Stimulated activated CD4-positive, alpha-beta T cell treated with anti-CD3 and anti-CD28 coated beads, Interleukin-15, amount 100 ng/mL, for 24 hours (primary cell): ENCODE measurements around the gene PATE2.

ENCODE experiments used
- DNase-seq: peaks from one replicate; pipeline ENCODE4 v3.0.0-alpha.2; 2020

Gene PATE2

DNA sequence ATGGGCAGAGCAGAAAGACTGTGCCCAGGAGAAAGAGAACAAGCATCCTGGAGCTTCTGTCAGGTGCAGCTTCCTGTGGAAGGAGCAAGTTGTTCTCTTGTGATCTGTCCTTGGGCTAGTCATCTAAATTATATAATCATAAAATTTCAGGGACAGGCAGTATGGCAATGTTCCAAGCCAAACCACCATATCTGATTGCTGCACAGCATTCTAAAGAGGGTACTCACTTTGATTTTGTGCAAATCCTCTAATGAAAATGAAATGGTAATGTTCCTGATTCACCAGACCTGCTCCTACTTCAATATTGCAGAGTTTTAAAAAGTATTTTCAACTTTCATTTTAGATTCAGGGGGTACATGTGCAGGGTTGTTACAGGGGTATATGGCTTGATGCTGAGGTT is at the start of gene PATE2:
TSS of gene PATE2 (minus strand) at position 101 of the 400 bp plus-strand sequence. CDS start at position 46, 55 bp downstream.
- no peak for DNase-seq

DNA sequence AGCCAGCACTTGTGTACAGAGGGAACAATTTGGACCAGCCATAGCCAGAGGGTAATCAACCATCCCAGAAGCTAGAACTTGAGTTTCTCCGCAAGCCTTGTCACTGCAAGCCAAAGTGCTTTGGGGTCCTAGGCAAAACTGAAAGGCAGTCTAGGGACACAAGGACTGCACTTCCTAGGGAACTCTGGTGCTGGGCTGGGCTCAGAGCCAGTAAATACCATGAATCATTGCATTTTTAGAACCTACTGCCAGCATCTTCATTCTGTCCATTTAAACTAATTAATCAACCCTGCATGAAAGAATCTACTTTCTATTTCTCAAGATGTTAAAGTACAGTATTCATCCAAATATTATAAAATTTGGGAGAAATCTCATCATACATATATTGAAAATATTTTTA is 29.3 kb upstream of the PATE2 start:
- DNase-seq = no peak

DNA sequence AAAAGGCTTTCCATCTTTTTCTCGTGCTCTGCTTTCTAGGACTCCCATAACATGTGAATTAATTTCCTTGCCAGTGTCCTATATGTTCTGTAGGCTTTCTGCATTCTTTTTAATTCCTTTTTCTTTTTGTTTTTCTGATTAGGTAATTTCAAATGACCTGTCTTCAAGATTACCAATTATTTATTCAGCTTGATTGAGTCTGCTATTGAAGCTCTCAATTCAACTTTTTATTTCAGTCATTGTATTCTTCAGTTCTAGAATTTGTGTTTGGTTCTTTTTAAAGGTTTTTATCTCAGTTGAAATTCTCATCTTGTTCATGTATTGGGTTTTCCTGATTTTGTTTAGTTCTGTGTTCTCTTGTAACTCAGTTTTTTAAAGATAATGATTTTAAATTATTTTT is 23.8 kb upstream of the PATE2 start:
- no peak for DNase-seq

DNA sequence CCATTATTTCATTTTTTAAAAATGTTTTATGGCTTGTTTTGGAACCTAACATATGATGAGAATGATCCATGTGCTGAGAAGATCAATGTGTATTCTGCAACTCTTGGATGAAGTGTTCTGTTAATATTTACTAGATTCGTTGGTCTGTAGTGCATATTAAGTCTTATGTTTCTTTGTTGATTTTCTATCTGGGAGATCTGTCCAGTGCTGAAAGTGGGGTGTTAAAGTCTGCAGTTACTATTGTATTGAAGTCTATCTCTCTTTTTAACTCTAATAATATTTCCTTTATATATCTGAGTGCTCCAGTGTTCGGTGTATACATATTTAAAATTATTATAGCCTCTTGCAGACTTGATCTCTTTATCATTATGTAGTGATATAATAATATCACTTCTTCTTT is 21.2 kb upstream of the PATE2 start:
- no peak for DNase-seq

DNA sequence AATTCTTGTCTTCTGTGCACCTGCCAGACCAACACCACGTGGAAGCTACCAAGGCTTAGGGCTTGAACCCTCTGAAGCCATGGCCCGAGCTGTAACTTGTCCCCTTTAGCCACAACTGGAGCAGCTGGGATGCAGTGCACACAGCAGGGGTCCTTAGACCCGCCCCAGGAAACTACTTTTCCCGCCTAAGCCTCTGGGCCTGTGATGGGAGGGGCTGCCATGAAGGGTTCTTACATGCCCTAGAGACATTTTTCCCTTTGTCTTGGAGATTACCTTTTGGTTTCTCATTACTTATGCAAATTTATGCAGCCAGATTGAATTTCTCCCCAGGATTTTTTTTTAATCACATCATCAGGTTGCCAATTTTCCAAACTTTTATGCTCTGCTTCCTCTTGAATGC is 19.0 kb upstream of the PATE2 start:
- no peak for DNase-seq

DNA sequence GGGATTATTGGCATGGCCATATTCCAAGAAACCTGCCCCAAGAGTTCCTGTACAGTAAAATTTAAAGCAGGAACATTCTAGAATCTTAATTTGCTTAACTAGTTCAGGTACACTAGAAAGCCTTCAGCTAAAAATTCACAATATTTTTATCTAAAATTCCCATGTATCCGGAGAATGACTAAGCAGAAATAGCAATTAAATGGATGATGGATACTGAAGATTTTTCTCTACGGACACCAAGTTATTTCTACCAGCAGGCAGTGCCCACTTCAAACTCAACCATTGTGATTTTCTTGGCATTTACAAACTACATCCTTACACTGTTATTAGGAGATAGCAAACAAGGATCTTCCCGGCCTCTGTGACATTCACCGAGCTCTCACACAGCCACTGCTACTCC is 12.2 kb upstream of the PATE2 start:
- DNase-seq = no peak

DNA sequence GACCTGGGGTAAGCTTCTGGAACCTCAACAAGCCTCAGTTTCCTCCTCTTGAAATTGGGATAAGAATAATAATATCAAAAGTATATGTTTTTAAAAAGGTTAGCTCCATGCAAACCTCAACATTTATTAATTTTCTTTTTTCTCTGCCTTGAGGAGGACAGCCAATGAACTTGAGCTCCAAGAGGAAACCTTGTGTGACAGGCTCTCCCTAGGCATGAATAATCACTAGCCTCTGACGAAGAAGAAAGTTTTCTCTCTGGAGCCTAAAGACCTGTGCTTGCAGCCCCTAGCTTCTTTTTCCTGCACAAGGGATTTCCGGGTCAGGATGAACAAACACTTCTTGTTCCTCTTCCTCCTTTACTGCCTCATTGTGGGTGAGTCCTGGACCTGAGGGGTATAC is 9.2 kb upstream of the PATE2 start, which contains the start of gene PATE3:
TSS of gene PATE3 (plus strand) at position 301 of the 400 bp plus-strand sequence. CDS start at position 326, 25 bp downstream.
- no peak for DNase-seq

DNA sequence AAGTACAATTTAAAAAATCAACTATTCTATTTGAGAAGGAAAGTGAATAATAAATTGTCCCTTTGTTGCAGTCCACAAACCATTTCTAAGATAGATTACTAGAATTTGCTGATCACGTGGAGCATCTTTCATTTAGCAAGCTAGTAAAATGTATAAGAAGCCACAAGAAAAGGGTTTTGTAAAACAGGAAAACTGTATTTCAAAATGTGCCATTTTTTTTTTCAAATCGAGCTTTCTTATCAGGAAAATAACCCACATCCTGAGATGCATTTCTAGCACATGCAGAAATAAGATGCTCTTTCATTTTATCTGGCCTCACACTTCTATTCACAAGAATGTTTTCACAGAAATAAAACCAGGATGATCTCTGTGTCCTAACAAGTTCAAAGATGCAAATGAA is 6.0 kb upstream of the PATE2 start:
- no peak for DNase-seq

DNA sequence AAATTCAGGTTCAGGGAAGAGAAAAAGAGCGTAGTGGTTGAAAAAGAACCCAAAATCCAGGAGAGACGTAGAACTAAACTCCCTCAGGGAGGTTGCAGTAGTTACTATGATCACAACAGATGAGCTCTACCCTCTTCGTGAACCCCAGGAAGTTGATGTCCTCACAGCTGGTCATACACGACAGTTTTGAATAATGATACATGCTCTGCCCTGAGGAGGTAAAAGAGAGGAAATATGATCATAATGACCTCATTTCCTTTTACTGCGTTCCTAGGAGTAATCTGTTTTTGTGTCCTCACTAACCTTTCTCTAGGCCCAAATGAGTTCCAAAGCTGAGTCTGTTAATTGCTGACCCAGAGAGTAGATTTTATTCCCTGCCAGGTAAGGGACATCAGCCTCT is 1.3 kb downstream of the PATE2 start:
- DNase-seq = no peak

DNA sequence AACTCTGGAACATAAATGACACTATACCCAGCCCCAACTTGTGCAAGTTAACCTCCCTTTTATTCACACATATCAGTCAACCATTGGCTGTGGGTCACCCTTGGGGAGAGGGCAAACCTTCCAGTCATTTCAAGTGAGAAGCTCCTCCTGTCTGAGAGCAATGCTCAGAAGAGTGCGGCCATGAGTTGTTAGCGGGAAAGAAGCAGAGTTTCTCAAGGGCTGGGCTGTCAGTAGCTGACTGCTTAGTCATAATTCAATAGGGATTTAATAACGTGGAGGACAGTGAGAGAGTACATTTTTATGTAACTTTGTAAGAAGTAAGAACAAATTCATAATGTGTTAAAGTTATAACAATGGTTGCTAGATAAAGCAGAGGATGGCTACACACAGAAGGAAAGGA is 5.1 kb downstream of the PATE2 start:
- DNase-seq = no peak

DNA sequence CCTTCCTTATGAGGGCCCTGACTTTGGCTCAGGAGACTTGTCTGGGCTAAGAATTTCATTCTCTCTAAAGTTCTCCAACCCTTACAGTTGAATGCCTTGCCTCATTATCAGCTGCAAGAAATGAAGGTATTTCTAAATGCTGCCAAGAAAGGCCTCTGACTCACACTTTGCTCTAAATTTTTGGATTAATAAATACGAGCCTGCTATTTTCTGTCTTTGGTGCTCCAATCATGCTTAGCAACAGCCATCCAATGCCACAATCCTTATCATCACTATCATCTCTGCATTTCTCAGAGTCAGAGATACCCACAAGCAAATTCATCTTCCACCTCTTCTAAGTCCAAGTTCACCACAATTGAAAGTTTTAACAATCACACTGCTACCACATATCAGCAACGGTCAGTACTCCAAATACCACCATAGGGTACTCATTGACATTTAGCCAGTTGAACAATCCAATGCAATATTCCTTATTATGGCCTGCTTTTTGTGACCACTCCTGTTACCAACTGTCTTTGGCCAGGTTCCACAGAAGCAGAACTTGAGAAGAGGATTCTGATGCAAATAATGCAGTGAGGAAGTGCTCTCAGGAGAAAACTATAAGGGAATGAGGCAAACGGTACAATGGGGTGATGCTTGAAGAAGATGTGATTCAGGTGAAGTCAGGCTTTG is 5.7 kb downstream of the PATE2 start:
- DNase-seq = no peak

DNA sequence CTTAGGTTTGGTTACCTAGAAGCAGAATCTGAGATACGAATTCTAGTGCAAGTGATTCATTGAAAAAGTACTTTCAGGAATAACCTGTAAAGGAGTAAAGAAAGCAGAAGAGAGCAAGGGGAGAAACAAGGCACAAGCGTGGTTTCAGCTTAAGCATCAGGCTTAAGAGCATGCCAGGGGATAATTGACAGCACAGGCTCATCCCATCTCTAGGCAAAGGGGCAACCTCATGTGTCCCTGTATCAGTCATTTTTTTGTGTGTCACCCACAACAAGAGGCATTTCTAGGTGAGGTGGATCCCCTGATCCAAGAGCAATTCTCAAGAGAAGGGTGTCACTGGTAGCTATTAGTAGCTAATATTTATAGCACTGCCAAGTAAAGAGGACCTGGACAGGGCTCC is 8.0 kb downstream of the PATE2 start:
- no peak for DNase-seq

DNA sequence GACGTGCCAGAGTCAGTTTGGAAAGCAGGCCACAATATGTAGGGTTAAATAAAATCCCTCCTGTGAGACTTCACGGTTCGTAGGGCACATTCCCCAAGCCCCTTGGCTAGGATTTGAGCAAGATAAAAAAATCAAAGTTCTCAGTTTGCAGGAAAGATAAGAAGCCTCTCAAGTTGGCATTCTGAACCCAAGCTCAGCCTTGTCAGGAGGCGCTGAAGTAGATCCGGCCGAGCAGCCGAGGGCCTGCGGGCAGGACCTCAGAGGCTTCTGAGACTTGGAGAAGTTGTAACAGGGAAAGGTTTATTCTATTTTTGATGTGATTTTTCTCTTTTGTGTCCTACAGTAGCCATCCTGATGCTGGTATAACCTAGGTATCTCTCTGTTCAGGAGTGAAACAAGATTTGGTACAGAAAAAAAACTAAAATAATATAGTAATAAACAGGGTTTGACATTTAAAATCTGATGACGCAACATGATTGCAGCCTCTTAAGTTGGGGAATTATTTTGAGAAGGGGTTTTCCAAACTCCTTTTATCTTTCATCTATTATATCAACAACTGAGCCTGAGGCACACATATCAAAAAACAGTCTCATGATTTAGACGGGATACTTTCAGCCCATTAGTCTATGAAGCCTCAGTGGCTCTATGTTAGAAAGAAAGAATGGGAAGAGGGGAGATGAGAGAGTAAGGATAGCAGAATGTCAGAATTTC is 10.1 kb downstream of the PATE2 start:
- DNase-seq = no peak

DNA sequence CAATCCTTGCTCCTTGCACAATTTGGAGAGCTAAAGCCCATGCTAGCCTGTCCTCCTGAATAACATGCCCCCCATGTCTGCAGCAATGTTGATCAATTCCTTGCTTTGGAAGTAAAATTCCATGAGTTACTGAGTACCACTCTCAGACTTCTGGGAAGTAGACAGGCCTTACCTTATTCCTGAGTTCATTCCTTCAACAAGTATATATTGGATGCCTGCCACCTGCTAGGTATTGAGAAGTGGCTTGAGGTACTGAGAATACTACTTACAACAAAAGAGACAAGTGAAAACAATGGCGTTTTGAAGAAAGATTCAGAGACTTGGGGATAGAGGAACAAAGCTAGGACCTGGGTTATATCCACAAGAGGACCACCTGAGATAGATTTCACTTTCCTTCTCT is 12.4 kb downstream of the PATE2 start:
- DNase-seq = no peak

DNA sequence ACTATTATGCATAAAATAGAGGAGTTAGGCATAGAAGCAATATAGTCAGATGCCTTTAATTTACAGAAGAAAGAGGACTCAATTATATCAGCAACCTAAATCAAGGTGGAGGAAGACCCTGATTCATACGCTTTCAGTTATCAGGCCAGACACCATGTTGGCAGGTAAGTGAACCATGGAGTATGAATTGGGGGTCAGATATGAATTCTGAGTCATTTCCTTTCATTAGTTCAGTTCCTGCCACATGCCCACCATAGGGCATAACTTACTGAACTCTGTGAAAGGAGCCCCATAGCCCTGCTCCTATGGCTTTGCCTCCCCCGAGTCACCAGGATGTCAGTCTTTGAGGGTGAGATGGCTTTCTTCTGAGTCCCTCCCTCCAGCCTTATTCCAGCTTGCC is 15.1 kb downstream of the PATE2 start:
- DNase-seq = no peak

DNA sequence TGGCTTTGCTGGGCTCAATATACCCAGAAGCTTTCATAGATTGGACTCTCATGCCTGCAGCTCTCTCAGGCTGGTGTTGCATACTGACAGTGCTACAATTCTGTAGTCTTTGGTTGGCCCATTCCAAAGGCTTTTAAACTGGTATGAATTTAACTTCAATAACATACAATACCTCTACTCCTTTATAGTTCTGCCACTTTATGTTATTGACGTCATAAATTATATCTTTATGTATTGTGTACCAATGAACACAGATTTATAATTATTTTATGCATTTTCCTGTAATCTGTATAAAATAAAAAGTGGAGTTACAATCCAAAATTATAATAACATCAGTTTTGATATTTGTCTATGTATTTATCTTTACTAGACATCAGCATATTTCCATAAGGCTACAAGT is 16.2 kb downstream of the PATE2 start:
- no peak for DNase-seq

DNA sequence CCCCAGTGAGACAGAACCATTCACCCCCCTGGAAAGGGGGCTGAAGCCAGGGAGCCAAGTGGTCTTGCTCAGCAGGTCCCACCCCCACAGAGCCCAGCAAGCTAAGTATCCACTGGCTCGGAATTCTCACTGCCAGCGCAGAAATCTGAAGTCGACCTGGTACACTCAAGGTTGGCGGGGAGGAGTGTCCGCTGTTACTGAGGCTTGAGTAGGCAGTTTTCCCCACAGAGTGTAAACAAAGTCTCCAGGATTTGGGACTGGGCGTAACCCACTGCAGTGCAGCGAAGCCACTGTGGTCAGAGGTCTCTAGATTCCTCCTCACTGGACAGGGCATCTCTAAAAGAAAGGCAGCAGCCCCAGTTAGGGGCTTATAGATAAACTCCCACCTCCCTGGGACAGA is 22.6 kb downstream of the PATE2 start:
- no peak for DNase-seq

DNA sequence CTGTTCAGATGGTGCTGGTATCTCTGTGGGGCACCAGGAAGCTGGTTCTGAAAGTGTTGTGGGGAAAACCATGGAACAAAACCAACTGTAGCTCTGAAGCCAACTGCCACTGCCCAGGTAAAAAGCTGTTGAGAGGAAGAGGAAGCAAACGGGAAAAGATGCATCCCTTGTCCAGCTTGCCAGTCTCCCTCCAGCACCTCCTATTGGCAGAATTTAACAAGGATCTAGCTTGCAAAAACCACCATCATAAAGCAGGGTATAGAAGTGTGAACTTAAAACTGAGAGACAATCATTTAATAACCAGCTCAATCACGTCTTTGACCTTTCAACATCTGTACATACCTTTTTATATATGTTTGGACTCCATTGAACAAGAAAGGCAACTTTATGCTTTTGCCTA is 28.0 kb downstream of the PATE2 start:
- no peak for DNase-seq

DNA sequence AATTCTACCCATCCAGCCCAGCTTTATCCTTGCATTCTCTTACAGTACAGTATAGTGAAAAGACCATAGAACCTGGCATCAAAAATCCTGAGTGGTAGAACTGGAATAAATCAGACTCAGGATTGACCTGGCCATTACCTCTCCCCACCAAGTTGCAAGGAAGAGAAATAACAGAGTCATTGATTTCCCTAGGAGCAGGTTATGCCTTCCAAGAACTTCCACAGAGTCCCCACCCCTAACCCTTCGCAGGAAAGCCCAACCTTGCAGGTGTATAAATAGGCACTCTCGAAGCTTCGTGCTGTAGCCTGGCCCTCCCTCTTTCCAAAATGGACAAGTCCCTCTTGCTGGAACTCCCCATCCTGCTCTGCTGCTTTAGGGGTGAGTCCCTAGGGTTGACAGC is 32.6 kb downstream of the PATE2 start, which contains the start of gene PATE1:
TSS of gene PATE1 (plus strand) at position 301 of the 400 bp plus-strand sequence. CDS start at position 327, 26 bp downstream.
- DNase-seq = no peak

DNA sequence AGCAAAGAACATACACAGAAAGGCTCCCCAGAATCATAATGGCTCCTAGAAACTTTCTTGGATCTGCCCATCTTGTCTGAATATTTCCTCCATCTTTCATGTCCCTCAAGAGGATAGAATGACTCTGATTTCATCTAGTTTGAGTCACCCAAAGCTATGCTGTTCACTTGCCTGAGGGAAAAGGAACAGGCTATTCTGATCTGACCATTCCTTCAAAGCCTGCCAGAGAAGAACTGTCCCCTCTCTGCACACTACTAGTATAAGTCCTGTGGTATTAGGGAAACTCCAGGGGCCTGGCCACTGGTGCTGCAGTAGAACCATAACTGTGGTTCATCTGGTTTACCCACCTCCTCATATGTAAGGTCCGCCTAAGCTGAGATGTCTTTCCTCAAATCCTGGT is 34.9 kb downstream of the PATE2 start:
- no peak for DNase-seq

DNA sequence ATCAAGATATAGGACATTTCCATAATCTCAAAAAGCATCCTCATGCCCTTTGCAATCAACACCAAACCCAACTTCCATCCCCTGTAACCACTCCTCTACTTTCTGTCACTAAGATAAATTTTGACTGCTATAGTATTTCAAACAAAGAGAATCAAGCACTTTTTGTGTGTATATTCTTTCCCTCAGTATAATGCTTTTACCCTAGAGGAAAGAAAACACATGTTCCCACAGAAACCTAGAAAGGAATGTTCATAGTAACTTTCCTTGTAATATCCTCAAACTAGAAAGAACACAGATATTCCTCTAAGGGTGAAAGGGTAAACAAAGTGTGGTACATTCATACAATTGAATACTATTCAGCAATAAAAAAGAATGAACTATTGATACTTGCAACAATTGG is 38.0 kb downstream of the PATE2 start:
- DNase-seq = no peak

DNA sequence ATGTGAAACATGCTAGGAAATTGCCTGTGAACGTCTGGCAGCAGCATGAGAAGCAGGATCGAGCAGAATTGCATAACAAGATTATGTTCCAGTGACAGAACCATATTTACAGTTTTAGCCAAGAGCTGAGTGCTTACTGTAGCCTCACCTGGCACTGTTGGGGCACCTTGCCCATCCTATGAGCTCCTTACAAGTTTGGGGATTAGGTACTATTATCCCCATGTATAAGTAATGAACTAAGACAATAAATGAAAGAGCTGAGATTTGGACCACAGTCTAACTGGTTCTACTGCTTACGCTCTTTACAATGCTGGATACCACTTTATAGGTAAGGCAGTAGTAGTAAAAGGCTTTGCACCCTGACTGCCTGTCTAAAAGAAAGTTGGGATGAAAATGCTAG is 49.7 kb downstream of the PATE2 start:
- DNase-seq = no peak
